CD1c-positive myeloid dendritic cell (primary cell): ENCODE data around the gene MYO1H.
"Not testable (repeated sequence)": the region's sequence is repeated elsewhere in the genome, so short reads cannot be mapped to it uniquely, and the experiment has no call there.

Experiments
- DNase-seq: peaks from one replicate; pipeline ENCODE4 v3.0.0-alpha.2; 2016; ENCODE audit errors: extremely low spot score

Gene MYO1H

GRCh38 chr12:109469517-109469916 lies 121.8 kb downstream of the MYO1H start:
- no peak for DNase-seq

GRCh38 chr12:109473006-109473405 lies 125.3 kb downstream of the MYO1H start:
- no peak for DNase-seq

GRCh38 chr12:109473526-109474270 lies 126.0 kb downstream of the MYO1H start:
- DNase-seq = not testable (repeated sequence)

- no peak for DNase-seq
These were observed 127.4 kb downstream of the MYO1H start for GRCh38 chr12:109475121-109475520.

GRCh38 chr12:109475993-109476806 lies 128.5 kb downstream of the MYO1H start:
- DNase-seq = no peak

GRCh38 chr12:109476807-109477184 lies 129.1 kb downstream of the MYO1H start:
- DNase-seq = no peak

GRCh38 chr12:109477185-109477962 lies 129.7 kb downstream of the MYO1H start, which contains the start of the genes KCTD10 and UBE3B:
TSS of gene KCTD10 (minus strand) at chr12:109477300. CDS start at chr12:109477262, 38 bp downstream.
TSS of gene UBE3B (plus strand) at chr12:109477634. CDS start at chr12:109483552, 5,918 bp downstream.
- DNase-seq = peak; percentile 95

- no peak for DNase-seq
These were observed 130.2 kb downstream of the MYO1H start for GRCh38 chr12:109477963-109478315.

GRCh38 chr12:109479761-109480160 lies 132.1 kb downstream of the MYO1H start:
- DNase-seq = no peak

- no peak for DNase-seq
These were observed 132.7 kb downstream of the MYO1H start for GRCh38 chr12:109480356-109480755.

GRCh38 chr12:109481863-109482262 lies 134.2 kb downstream of the MYO1H start:
- DNase-seq = no peak

GRCh38 chr12:109482491-109482890 lies 134.8 kb downstream of the MYO1H start:
- DNase-seq = no peak

- no peak for DNase-seq
These were observed 135.2 kb downstream of the MYO1H start for GRCh38 chr12:109482894-109483293.

- DNase-seq = no peak
These were observed 135.6 kb downstream of the MYO1H start for GRCh38 chr12:109483346-109483745.

- no peak for DNase-seq
These were observed 137.5 kb downstream of the MYO1H start for GRCh38 chr12:109485201-109485600.

- DNase-seq = no peak
These were observed 139.7 kb downstream of the MYO1H start for GRCh38 chr12:109487181-109488050.

GRCh38 chr12:109488051-109488665 lies 140.5 kb downstream of the MYO1H start:
- DNase-seq = no peak

GRCh38 chr12:109489016-109489954 lies 141.6 kb downstream of the MYO1H start:
- no peak for DNase-seq

- DNase-seq = no peak
These were observed 142.4 kb downstream of the MYO1H start for GRCh38 chr12:109489955-109490565.
